Measurements from ENCODE around the gene FOXP4.

DNA sequence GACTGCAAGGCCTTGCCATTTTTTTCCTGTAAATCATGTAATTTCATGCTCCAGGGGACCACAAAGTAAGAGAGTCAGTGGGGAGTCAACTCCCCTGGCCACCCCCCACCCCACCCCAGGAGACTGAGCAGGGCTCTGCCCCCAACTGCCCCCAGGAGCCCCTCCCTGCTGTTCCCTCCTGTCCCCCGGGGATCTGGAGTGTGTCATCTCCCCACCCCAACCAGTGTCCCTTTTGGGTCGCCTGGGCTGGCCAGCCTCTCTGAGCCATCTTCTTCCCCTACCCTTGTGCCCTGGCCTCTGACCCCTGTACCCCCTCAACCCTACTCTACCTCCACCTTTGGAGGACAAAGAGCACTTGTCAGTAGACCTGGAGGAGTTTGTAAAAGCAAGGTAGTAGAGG lies 29.4 kb downstream of the FOXP4 start:
- TF ChIP-seq CTCF (conservative IDR thresholded peaks at IDR 0.05 in 1 of 2, IDR thresholded peaks at IDR 0.05 in 1 of 2; ENCODE audit: low read depth in 1 of 2, low read length in 2 of 2) = no peak
- no peak for TF ChIP-seq EZH2 (IDR thresholded peaks at IDR 0.05; ENCODE audit: low read length, missing control alignments)

Data from fibroblast of lung (primary cell).